22Rv1 (cell line): ENCODE data around the gene LRRC1.

Experiments used
- ZFX ChIP-seq: fragments of 450-650 bp; IDR thresholded peaks from 2 replicates; pipeline ENCODE4 v1.6.1; 2017; ENCODE audit warnings: antibody characterized with exemption, borderline replicate concordance
- TF ChIP-seq, protein P1 (sequence below): fragments of 450-650 bp; IDR thresholded peaks from 2 replicates; pipeline ENCODE4 v1.5.1; 2017; ENCODE audit warnings: mild to moderate bottlenecking

DNA sequence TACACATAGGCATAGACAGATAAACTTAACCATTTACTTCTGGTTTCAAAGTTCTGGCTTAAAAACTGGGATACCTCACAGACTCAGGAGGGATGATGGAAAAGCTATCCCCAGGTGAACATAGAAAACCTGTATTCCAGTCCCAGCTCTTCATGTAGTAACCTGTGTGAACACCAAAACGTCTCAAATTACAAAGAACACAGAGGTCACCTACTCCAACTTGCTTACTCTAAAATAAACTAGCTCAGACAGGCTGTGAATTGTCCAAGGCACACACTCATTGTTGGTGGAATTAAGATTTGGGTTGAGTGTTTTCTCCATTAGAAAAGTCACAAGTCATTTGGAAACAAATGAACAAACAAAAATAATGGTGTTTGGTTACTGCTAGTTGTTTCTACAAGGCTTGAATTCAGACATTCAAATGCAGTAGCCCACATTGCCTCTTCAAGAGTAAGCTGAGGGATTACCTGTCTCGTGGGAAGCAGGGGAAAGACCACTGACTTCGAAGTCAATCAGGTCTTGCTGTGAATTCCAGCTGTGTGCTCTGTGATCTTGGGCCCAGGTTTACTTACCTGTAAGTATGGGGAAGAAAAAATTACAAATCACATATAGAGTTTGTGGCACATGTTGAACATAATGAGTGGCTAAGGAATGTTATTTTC, 48.2 kb upstream of the LRRC1 start:
- TF ChIP-seq, protein P1, sequence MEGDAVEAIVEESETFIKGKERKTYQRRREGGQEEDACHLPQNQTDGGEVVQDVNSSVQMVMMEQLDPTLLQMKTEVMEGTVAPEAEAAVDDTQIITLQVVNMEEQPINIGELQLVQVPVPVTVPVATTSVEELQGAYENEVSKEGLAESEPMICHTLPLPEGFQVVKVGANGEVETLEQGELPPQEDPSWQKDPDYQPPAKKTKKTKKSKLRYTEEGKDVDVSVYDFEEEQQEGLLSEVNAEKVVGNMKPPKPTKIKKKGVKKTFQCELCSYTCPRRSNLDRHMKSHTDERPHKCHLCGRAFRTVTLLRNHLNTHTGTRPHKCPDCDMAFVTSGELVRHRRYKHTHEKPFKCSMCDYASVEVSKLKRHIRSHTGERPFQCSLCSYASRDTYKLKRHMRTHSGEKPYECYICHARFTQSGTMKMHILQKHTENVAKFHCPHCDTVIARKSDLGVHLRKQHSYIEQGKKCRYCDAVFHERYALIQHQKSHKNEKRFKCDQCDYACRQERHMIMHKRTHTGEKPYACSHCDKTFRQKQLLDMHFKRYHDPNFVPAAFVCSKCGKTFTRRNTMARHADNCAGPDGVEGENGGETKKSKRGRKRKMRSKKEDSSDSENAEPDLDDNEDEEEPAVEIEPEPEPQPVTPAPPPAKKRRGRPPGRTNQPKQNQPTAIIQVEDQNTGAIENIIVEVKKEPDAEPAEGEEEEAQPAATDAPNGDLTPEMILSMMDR: no peak
- no peak for TF ChIP-seq ZFX
